Measurements from ENCODE around the gene SLC16A13.

DNA sequence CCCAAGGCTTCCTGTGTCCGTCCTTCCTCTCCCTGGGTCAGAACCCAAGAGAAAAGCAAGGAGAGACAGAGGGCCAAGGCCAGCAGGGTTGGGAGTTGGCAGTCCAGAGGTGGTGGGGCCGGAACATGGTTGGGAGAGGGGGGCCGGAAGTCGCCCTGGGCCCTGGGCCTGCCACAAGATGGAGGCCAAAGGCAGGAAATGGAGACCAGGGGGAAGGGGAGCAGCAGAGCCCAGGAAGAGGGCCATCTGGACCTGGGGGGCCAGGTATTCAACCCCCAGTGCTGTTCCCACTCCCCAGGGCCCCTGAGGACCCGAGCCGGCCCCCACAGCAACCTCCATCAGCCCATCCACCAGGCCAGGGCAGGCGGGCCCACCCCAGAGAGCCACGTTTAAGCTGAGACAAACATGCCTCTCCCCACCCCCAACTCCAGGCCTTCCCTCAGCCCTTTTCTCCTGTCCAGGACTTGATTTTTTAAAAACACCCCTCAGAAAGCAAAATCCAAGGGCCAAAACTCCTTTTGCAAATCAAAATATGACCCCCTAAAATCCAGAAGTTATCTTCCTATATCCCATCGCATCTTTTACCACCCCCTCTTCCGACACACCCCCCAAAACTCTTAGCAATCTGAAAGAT, 17.4 kb upstream of the SLC16A13 start:
- TF ChIP-seq CTCF (conservative IDR thresholded peaks at IDR 0.05) (no peak), EZH2 (IDR thresholded peaks at IDR 0.05; ENCODE audit: low read depth) (no peak)

All from PC-9 (cell line).